HepG2 (cell line): Measurements from ENCODE around the gene SMDT1. TPM values are rescaled to one million over a fixed set of nuclear protein-coding genes. Genes with fewer than 3 reads are reported as not detected.
A peak's percentile ranks its signal among the peaks of the same experiment; 100 is the strongest.

Experiments used
- FOSL1 ChIP-seq: sonication (generic); formaldehyde crosslinking; IDR thresholded peaks from 2 replicates; pipeline ENCODE4 v1.9.0; 2021; ENCODE audit warnings: missing genetic modification reagents, borderline replicate concordance
- FOXA3 ChIP-seq: IDR thresholded peaks from 2 replicates; pipeline ENCODE4 v1.6.1; 2016; ENCODE audit warnings: missing genetic modification reagents, missing compliant biosample characterization
- HNRNPH1 ChIP-seq: fragments of 200-400 bp; formaldehyde crosslinking; optimal IDR thresholded peaks from 2 replicates; pipeline ENCODE3; 2017; ENCODE audit warnings: mild to moderate bottlenecking, low read depth, low read length
- HNRNPUL1 ChIP-seq: fragments of 200-400 bp; formaldehyde crosslinking; IDR thresholded peaks from 2 replicates; pipeline ENCODE4 v1.6.1; 2017; ENCODE audit warnings: low read depth, mild to moderate bottlenecking, low read length, moderate library complexity
- LCORL ChIP-seq, 2 experiments: fragments of 450-650 bp in 1 of 2; sonication (generic) in 1 of 2; formaldehyde crosslinking in 1 of 2; IDR thresholded peaks; 2 replicates each; pipeline versions ENCODE4 v1.5.0 to v1.6.1; 2017 to 2020; ENCODE audit warnings: antibody characterized with exemption in 1 of 2, missing genetic modification reagents in 1 of 2
- MED1 ChIP-seq: sonication (generic); formaldehyde crosslinking; IDR thresholded peaks from 2 replicates; pipeline ENCODE4 v1.4.0; 2020; ENCODE audit warnings: missing genetic modification reagents
- SMC3 ChIP-seq: IDR thresholded peaks from 2 replicates; pipeline ENCODE4 v1.6.1; 2011; ENCODE audit warnings: low read length, improper control_type of control experiment
- TEAD2 ChIP-seq: sonication (generic); formaldehyde crosslinking; IDR thresholded peaks from 2 replicates; pipeline ENCODE4 v1.9.0; 2021; ENCODE audit warnings: missing genetic modification reagents
- ZNF354B ChIP-seq: sonication (generic); formaldehyde crosslinking; IDR thresholded peaks from 2 replicates; pipeline ENCODE4 v1.8.0; 2022; ENCODE audit warnings: mild to moderate bottlenecking, missing genetic modification reagents
- ZNF546 ChIP-seq: sonication (generic); formaldehyde crosslinking; conservative IDR thresholded peaks from 2 replicates; pipeline ENCODE4 v1.8.1; 2023; ENCODE audit warnings: mild to moderate bottlenecking, missing genetic modification reagents
- polyA plus RNA-seq, 8 experiments: library from polyadenylated mRNA; depleted of rRNA in 3 of 8; stranded (reverse) in 7 of 8; unstranded in 1 of 8; fragments of >200 nt; fragmentation: Illumina TruSeq in 4 of 8; extraction: Trizol in 4 of 8; gene quantifications; 2 replicates each; pipeline versions ENCODE4 v1.2.1 to v1.2.3, GENCODE V29; 2011 to 2016; ENCODE audit warnings: low read depth in 4 of 8, missing spikeins in 1 of 8, mixed read lengths in 1 of 8; ENCODE audit not compliant: insufficient read depth in 1 of 8
- total RNA-seq, 5 experiments: library from RNA; depleted of rRNA; stranded (reverse); fragments of >200 nt; fragmentation: Illumina TruSeq; extraction: Trizol; gene quantifications; 2 replicates each; pipeline ENCODE4 v1.2.3, GENCODE V29; 2016; ENCODE audit warnings: low read depth in 1 of 5
- TF ChIP-seq, protein P1 (sequence below): sonication (generic); formaldehyde crosslinking; IDR thresholded peaks from 2 replicates; pipeline ENCODE4 v1.5.0; 2020; ENCODE audit warnings: mild to moderate bottlenecking, missing genetic modification reagents
- TF ChIP-seq, protein P2 (sequence below): IDR thresholded peaks from 2 replicates; pipeline ENCODE4 v1.6.1; 2016; ENCODE audit warnings: low read depth, borderline replicate concordance
- TF ChIP-seq, protein P3 (sequence below): sonication (generic); formaldehyde crosslinking; IDR thresholded peaks from 2 replicates; pipeline ENCODE4 v1.9.0; 2021; ENCODE audit warnings: missing genetic modification reagents, borderline replicate concordance
- TF ChIP-seq, protein P4 (sequence below): sonication (generic); formaldehyde crosslinking; IDR thresholded peaks from 2 replicates; pipeline ENCODE4 v1.4.0; 2020; ENCODE audit warnings: low read depth, missing genetic modification reagents
- TF ChIP-seq, protein P5 (sequence below): sonication (generic); formaldehyde crosslinking; IDR thresholded peaks from 2 replicates; pipeline ENCODE4 v1.5.1; 2020; ENCODE audit warnings: mild to moderate bottlenecking, missing genetic modification reagents, borderline replicate concordance
- TF ChIP-seq, protein P6 (sequence below): sonication (generic); formaldehyde crosslinking; IDR thresholded peaks from 2 replicates; pipeline ENCODE4 v1.5.0; 2020; ENCODE audit warnings: mild to moderate bottlenecking, low read depth, missing genetic modification reagents, borderline replicate concordance
- TF ChIP-seq, protein P7 (sequence below): sonication (generic); formaldehyde crosslinking; IDR thresholded peaks from 2 replicates; pipeline ENCODE4 v1.4.0; 2020; ENCODE audit warnings: mild to moderate bottlenecking, missing genetic modification reagents

SMDT1 gene
- total and polyA plus RNA-seq, 2 of the 13 experiments (the other 11 are each of a cell fraction or from before 2014, with no cell fraction given): 8.3 to 26.6 TPM

DNA sequence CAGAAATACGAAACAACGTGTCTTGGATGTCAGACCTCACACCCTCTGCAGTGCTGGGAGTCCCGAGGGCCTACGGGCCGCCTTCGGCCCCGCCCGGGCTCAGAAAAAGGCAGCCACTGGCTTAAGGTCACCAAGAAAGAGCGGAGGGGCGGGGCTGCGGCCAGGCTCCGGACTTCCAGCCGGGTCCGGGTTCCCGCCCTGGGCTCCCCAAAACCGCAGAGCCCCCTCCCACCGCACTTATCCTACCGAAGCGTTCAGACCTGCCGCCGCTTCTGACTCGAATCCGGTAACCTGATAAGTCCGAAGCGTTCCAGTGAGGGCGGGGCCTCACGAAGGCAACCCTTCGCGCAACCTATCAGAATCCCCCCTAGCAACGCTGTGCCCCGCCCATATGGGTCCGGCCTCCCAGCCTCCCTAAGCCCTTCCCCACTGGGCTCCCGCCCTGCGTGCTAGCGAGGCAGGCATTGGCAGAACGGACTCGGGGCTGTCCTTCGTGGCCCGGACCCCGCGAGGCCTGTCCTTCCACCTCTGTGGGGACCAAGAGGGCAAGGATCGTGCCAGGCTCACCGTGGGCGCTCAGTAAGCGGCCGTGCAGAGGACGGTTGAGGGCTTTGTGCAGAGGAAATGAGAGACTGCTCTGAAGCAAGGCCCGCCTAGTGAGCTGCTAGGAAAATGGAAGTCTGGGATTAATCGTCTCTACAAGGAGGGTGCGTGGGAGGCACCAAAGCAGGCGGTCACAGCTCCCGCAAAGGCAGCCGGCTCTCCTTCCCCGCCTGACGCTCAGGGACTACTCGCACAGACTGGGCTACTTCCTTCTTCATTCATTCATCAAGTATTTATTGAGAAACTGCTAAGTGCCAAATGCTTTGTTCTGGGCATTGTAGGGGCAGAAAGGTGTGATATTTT, 8.7 kb upstream of the SMDT1 start, which contains the start of gene NAGA (continued):
- TF ChIP-seq ZNF546 (no peak), LCORL (IDR thresholded peaks at IDR 0.05) (no peak), LCORL (CRISPR knock-in tag; IDR thresholded peaks at IDR 0.05) (0 out of 2 replicates have a peak, but pooled peaks have one; percentile 60), HNRNPUL1 (no peak), FOXA3 (peak; percentile 23; the same call in 1 of the 2 replicates), MED1 (CRISPR knock-in tag) (no peak; the same call in 1 of the 2 replicates), SMC3 (no peak), TEAD2 (CRISPR knock-in tag) (no peak), FOSL1 (no peak), ZNF354B (CRISPR knock-in tag) (no peak), HNRNPH1 (no peak)
- TF ChIP-seq, protein P1, sequence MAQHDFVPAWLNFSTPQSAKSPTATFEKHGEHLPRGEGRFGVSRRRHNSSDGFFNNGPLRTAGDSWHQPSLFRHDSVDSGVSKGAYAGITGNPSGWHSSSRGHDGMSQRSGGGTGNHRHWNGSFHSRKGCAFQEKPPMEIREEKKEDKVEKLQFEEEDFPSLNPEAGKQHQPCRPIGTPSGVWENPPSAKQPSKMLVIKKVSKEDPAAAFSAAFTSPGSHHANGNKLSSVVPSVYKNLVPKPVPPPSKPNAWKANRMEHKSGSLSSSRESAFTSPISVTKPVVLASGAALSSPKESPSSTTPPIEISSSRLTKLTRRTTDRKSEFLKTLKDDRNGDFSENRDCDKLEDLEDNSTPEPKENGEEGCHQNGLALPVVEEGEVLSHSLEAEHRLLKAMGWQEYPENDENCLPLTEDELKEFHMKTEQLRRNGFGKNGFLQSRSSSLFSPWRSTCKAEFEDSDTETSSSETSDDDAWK (CRISPR knock-in tag): no peak
- TF ChIP-seq, protein P2, sequence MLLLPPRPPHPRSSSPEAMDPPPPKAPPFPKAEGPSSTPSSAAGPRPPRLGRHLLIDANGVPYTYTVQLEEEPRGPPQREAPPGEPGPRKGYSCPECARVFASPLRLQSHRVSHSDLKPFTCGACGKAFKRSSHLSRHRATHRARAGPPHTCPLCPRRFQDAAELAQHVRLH (CRISPR knock-in tag): peak; percentile 59; the same call in 1 of the 2 replicates
- TF ChIP-seq, protein P3, sequence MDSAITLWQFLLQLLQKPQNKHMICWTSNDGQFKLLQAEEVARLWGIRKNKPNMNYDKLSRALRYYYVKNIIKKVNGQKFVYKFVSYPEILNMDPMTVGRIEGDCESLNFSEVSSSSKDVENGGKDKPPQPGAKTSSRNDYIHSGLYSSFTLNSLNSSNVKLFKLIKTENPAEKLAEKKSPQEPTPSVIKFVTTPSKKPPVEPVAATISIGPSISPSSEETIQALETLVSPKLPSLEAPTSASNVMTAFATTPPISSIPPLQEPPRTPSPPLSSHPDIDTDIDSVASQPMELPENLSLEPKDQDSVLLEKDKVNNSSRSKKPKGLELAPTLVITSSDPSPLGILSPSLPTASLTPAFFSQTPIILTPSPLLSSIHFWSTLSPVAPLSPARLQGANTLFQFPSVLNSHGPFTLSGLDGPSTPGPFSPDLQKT (CRISPR knock-in tag): peak; percentile 58; the same call in 1 of the 2 replicates
- TF ChIP-seq, protein P4, sequence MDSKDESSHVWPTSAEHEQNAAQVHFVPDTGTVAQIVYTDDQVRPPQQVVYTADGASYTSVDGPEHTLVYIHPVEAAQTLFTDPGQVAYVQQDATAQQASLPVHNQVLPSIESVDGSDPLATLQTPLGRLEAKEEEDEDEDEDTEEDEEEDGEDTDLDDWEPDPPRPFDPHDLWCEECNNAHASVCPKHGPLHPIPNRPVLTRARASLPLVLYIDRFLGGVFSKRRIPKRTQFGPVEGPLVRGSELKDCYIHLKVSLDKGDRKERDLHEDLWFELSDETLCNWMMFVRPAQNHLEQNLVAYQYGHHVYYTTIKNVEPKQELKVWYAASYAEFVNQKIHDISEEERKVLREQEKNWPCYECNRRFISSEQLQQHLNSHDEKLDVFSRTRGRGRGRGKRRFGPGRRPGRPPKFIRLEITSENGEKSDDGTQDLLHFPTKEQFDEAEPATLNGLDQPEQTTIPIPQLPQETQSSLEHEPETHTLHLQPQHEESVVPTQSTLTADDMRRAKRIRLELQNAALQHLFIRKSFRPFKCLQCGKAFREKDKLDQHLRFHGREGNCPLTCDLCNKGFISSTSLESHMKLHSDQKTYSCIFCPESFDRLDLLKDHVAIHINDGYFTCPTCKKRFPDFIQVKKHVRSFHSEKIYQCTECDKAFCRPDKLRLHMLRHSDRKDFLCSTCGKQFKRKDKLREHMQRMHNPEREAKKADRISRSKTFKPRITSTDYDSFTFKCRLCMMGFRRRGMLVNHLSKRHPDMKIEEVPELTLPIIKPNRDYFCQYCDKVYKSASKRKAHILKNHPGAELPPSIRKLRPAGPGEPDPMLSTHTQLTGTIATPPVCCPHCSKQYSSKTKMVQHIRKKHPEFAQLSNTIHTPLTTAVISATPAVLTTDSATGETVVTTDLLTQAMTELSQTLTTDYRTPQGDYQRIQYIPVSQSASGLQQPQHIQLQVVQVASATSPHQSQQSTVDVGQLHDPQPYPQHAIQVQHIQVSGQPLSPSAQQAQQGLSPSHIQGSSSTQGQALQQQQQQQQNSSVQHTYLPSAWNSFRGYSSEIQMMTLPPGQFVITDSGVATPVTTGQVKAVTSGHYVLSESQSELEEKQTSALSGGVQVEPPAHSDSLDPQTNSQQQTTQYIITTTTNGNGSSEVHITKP (CRISPR knock-in tag): 0 out of 2 replicates have a peak, but pooled peaks have one; percentile 64
- TF ChIP-seq, protein P5, sequence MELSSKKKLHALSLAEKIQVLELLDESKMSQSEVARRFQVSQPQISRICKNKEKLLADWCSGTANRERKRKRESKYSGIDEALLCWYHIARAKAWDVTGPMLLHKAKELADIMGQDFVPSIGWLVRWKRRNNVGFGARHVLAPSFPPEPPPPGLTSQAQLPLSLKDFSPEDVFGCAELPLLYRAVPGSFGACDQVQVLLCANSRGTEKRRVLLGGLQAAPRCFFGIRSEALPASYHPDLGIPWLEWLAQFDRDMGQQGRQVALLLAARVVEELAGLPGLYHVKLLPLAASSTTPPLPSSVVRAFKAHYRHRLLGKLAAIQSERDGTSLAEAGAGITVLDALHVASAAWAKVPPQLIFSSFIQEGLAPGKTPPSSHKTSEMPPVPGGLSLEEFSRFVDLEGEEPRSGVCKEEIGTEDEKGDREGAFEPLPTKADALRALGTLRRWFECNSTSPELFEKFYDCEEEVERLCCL (CRISPR knock-in tag): no peak
- TF ChIP-seq, protein P6, sequence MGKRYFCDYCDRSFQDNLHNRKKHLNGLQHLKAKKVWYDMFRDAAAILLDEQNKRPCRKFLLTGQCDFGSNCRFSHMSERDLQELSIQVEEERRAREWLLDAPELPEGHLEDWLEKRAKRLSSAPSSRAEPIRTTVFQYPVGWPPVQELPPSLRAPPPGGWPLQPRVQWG: no peak
- TF ChIP-seq, protein P7, sequence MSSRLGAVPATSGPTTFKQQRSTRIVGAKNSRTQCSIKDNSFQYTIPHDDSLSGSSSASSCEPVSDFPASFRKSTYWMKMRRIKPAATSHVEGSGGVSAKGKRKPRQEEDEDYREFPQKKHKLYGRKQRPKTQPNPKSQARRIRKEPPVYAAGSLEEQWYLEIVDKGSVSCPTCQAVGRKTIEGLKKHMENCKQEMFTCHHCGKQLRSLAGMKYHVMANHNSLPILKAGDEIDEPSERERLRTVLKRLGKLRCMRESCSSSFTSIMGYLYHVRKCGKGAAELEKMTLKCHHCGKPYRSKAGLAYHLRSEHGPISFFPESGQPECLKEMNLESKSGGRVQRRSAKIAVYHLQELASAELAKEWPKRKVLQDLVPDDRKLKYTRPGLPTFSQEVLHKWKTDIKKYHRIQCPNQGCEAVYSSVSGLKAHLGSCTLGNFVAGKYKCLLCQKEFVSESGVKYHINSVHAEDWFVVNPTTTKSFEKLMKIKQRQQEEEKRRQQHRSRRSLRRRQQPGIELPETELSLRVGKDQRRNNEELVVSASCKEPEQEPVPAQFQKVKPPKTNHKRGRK (CRISPR knock-in tag): no peak
